HG03457 (cell line): ENCODE data around the gene LRAT.

ENCODE experiments used
- ATAC-seq: cut with Tn5 transposase; IDR thresholded peaks from one replicate; pipeline ENCODE4 v1.9.1; 2021; ENCODE audit warnings: moderate number of reproducible peaks; ENCODE audit not compliant: unreplicated experiment

The LRAT gene

GRCh38 chr4:154757713-154758112, 13.9 kb downstream of the LRAT start:
- no peak for ATAC-seq

- ATAC-seq = no peak
Observed at GRCh38 chr4:154760895-154761294, 17.1 kb downstream of the LRAT start.

- ATAC-seq = no peak
Observed at GRCh38 chr4:154778264-154778663, 34.5 kb downstream of the LRAT start.

- no peak for ATAC-seq
Observed at GRCh38 chr4:154779362-154779947, 35.7 kb downstream of the LRAT start.

- ATAC-seq = no peak
Observed at GRCh38 chr4:154781126-154781982, 37.6 kb downstream of the LRAT start, which contains the start of gene RBM46. Gene RBM46 (plus strand): TSS chr4:154781272. CDS start chr4:154796753, 15,481 bp downstream.

- ATAC-seq = no peak
Observed at GRCh38 chr4:154781983-154782293, 38.1 kb downstream of the LRAT start.
